HepG2 (cell line): ENCODE data around the gene SNF8. TPM values are rescaled to one million over a fixed set of nuclear protein-coding genes. Genes with fewer than 3 reads are reported as not detected.

ENCODE experiments used
- CHD4 ChIP-seq: fragments of 200-600 bp; sonication (generic); IDR thresholded peaks from 2 replicates; pipeline ENCODE4 v1.7.0; 2017; ENCODE audit warnings: mild to moderate bottlenecking, low read length, borderline replicate concordance
- DZIP1 ChIP-seq: sonication (generic); formaldehyde crosslinking; IDR thresholded peaks from 2 replicates; pipeline ENCODE4 v1.5.0; 2020; ENCODE audit warnings: mild to moderate bottlenecking, missing genetic modification reagents
- ELF1 ChIP-seq: sonication (generic); formaldehyde crosslinking; IDR thresholded peaks from 2 replicates; pipeline ENCODE4 v1.4.0; 2020; ENCODE audit warnings: missing genetic modification reagents
- KLF15 ChIP-seq: sonication (generic); formaldehyde crosslinking; IDR thresholded peaks from 2 replicates; pipeline ENCODE4 v1.8.1; 2023; ENCODE audit warnings: borderline replicate concordance, mild to moderate bottlenecking, inconsistent platforms, missing genetic modification reagents, mixed read lengths
- MAFK ChIP-seq, 2 experiments: IDR thresholded peaks in 1 of 2; conservative IDR thresholded peaks in 1 of 2; 2 replicates each; pipeline ENCODE4 v1.6.1; 2011; ENCODE audit warnings: improper control_type of control experiment in 2 of 2, low read length in 2 of 2
- NR2C2 ChIP-seq: sonication (generic); formaldehyde crosslinking; IDR thresholded peaks from 2 replicates; pipeline ENCODE4 v1.4.0; 2020; ENCODE audit warnings: missing genetic modification reagents, mild to moderate bottlenecking, moderate library complexity, borderline replicate concordance
- POLR2AphosphoS2 ChIP-seq: IDR thresholded peaks from 2 replicates; pipeline ENCODE4 v1.6.1; 2011; ENCODE audit warnings: low read depth, low read length, improper control_type of control experiment
- RELA ChIP-seq: sonication (generic); formaldehyde crosslinking; IDR thresholded peaks from 2 replicates; pipeline ENCODE4 v1.4.0; 2020; ENCODE audit warnings: missing genetic modification reagents
- REPIN1 ChIP-seq: sonication (generic); formaldehyde crosslinking; IDR thresholded peaks from 2 replicates; pipeline ENCODE4 v1.8.0; 2022; ENCODE audit warnings: missing genetic modification reagents, low read depth, mild to moderate bottlenecking, borderline replicate concordance
- RXRA ChIP-seq: sonication (generic); formaldehyde crosslinking; IDR thresholded peaks from 2 replicates; pipeline ENCODE4 v1.5.1; 2020; ENCODE audit warnings: missing genetic modification reagents
- SMAD9 ChIP-seq: sonication (generic); formaldehyde crosslinking; IDR thresholded peaks from 2 replicates; pipeline ENCODE4 v1.5.1; 2020; ENCODE audit warnings: mild to moderate bottlenecking, missing genetic modification reagents
- SNRNP70 ChIP-seq: fragments of 200-400 bp; formaldehyde crosslinking; IDR thresholded peaks from 2 replicates; pipeline ENCODE4 v1.6.1; 2017; ENCODE audit warnings: mild to moderate bottlenecking, low read depth, low read length, moderate library complexity
- SP2 ChIP-seq: sonication (generic); formaldehyde crosslinking; IDR thresholded peaks from 2 replicates; pipeline ENCODE4 v1.5.1; 2020; ENCODE audit warnings: mild to moderate bottlenecking, missing genetic modification reagents
- TBL1XR1 ChIP-seq: fragments of 150-350 bp; IDR thresholded peaks from 2 replicates; pipeline ENCODE4 v1.6.1; 2014; ENCODE audit warnings: borderline replicate concordance, low read length; ENCODE audit not compliant: partially characterized antibody
- TFE3 ChIP-seq: IDR thresholded peaks from 2 replicates; pipeline ENCODE4 v1.6.1; 2016
- ZFP82 ChIP-seq: sonication (generic); formaldehyde crosslinking; IDR thresholded peaks from 2 replicates; pipeline ENCODE4 v1.5.1; 2020; ENCODE audit warnings: mild to moderate bottlenecking, missing genetic modification reagents, borderline replicate concordance
- ZKSCAN8 ChIP-seq: IDR thresholded peaks from 2 replicates; pipeline ENCODE4 v1.6.1; 2016; ENCODE audit warnings: borderline replicate concordance, missing genetic modification reagents, missing compliant biosample characterization
- ZNF121 ChIP-seq: sonication (generic); formaldehyde crosslinking; IDR thresholded peaks from 2 replicates; pipeline ENCODE4 v1.5.0; 2020; ENCODE audit warnings: mild to moderate bottlenecking, missing genetic modification reagents
- ZNF335 ChIP-seq: sonication (generic); formaldehyde crosslinking; IDR thresholded peaks from 2 replicates; pipeline ENCODE4 v1.4.0; 2020; ENCODE audit warnings: missing genetic modification reagents
- ZNF430 ChIP-seq: sonication (generic); formaldehyde crosslinking; IDR thresholded peaks from 2 replicates; pipeline ENCODE4 v1.9.0; 2021; ENCODE audit warnings: mild to moderate bottlenecking, missing genetic modification reagents
- ZNF501 ChIP-seq: sonication (generic); formaldehyde crosslinking; IDR thresholded peaks from 2 replicates; pipeline ENCODE4 v1.5.1; 2020; ENCODE audit warnings: mild to moderate bottlenecking, moderate library complexity, missing genetic modification reagents
- ZNF556 ChIP-seq: sonication (generic); formaldehyde crosslinking; IDR thresholded peaks from 2 replicates; pipeline ENCODE4 v1.4.0; 2020; ENCODE audit warnings: mild to moderate bottlenecking, missing genetic modification reagents, borderline replicate concordance
- polyA plus RNA-seq, 8 experiments: library from polyadenylated mRNA; depleted of rRNA in 3 of 8; stranded (reverse) in 7 of 8; unstranded in 1 of 8; fragments of >200 nt; fragmentation: Illumina TruSeq in 4 of 8; extraction: Trizol in 4 of 8; gene quantifications; 2 replicates each; pipeline versions ENCODE4 v1.2.1 to v1.2.3, GENCODE V29; 2011 to 2016; ENCODE audit warnings: low read depth in 4 of 8, missing spikeins in 1 of 8, mixed read lengths in 1 of 8; ENCODE audit not compliant: insufficient read depth in 1 of 8
- total RNA-seq, 5 experiments: library from RNA; depleted of rRNA; stranded (reverse); fragments of >200 nt; fragmentation: Illumina TruSeq; extraction: Trizol; gene quantifications; 2 replicates each; pipeline ENCODE4 v1.2.3, GENCODE V29; 2016; ENCODE audit warnings: low read depth in 1 of 5
- TF ChIP-seq, protein P1 (sequence below): sonication (generic); formaldehyde crosslinking; IDR thresholded peaks from 2 replicates; pipeline ENCODE4 v1.8.0; 2023; ENCODE audit warnings: mild to moderate bottlenecking, missing genetic modification reagents
- TF ChIP-seq, protein P2 (sequence below): sonication (generic); formaldehyde crosslinking; IDR thresholded peaks from 2 replicates; pipeline ENCODE4 v1.8.1; 2023; ENCODE audit warnings: mild to moderate bottlenecking, missing genetic modification reagents

SNF8 gene
- total and polyA plus RNA-seq, 2 of the 13 experiments (the other 11 are each of a cell fraction or from before 2014, with no cell fraction given) = 114 to 153 TPM

DNA sequence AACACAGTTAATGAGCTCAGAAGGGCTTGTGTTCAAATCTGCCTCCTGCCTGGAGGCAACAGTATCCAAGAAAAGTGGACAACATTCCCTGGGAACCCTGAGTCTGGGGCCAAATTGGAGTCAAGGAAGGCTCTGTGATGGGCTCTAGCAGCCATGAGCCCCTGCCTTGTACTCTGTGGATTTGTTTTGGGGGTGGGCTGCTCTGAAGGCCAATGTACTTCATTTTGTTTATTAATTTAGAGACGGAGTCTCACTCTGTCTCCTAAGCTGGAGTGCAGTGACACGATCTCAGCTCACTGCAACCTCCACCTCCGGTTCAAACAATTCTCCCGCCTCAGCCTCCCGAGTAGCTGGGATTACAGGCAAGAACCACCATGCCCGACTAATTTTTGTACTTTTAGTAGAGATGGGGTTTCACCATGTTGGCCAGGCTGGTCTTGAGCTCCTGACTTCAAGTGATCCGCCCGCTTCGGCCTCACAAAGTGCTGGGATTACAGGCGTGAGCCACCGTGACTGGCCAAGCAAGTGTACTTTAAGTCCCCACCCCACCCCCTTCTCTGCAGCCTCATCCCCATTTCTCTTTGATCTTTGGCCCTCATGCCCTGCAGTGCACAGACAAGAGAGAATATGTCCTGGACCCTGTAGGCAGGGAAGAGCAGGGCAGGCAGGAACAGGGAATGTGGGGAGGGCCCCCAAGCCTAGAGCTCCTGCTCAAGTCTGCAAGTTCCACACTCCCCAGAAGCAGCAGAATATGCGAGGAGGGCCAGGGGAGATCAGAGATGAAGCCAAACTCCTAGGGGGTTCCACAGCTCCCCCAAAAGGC is 26.4 kb upstream of the SNF8 start (continued):
- no peak for TF ChIP-seq ZNF430
- peak; percentile 25 for TF ChIP-seq ELF1 (CRISPR knock-in tag)
- TF ChIP-seq KLF15 (CRISPR knock-in tag) = no peak
- TF ChIP-seq ZKSCAN8 (CRISPR knock-in tag) = peak; percentile 40; the same call in 1 of the 2 replicates
- no peak for TF ChIP-seq DZIP1
- TF ChIP-seq REPIN1 = peak; percentile 76
- TF ChIP-seq CHD4 = peak; percentile 78; the same call in 1 of the 2 replicates
- no peak for TF ChIP-seq SMAD9 (CRISPR knock-in tag)
- TF ChIP-seq RXRA (CRISPR knock-in tag) = peak; percentile 87
- TF ChIP-seq ZNF335 = peak; percentile 74; the same call in 1 of the 2 replicates
- peak; percentile 81; the same call in 1 of the 2 replicates for TF ChIP-seq ZNF121 (CRISPR knock-in tag)
- peak; percentile 62; the same call in 1 of the 2 replicates for TF ChIP-seq TFE3
- peak; percentile 64 for TF ChIP-seq ZNF501 (CRISPR knock-in tag)
- TF ChIP-seq MAFK (conservative IDR thresholded peaks at IDR 0.05 in 1 of 2, IDR thresholded peaks at IDR 0.05 in 1 of 2; ENCODE audit: low read length in 2 of 2) = no peak
- peak; percentile 54; the same call in 1 of the 2 replicates for TF ChIP-seq RELA (CRISPR knock-in tag)
- TF ChIP-seq POLR2AphosphoS2 = no peak
- no peak for TF ChIP-seq ZFP82
- no peak for TF ChIP-seq NR2C2 (CRISPR knock-in tag)
- TF ChIP-seq TBL1XR1 = peak; percentile 31
- TF ChIP-seq, protein P1, sequence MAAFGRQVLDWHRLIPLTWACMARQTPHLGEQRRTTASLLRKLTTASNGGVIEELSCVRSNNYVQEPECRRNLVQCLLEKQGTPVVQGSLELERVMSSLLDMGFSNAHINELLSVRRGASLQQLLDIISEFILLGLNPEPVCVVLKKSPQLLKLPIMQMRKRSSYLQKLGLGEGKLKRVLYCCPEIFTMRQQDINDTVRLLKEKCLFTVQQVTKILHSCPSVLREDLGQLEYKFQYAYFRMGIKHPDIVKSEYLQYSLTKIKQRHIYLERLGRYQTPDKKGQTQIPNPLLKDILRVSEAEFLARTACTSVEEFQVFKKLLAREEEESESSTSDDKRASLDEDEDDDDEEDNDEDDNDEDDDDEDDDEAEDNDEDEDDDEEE (CRISPR knock-in tag) = no peak
- TF ChIP-seq SP2 (CRISPR knock-in tag) = no peak
- no peak; the same call in 1 of the 2 replicates for TF ChIP-seq ZNF556 (CRISPR knock-in tag)
- TF ChIP-seq, protein P2, sequence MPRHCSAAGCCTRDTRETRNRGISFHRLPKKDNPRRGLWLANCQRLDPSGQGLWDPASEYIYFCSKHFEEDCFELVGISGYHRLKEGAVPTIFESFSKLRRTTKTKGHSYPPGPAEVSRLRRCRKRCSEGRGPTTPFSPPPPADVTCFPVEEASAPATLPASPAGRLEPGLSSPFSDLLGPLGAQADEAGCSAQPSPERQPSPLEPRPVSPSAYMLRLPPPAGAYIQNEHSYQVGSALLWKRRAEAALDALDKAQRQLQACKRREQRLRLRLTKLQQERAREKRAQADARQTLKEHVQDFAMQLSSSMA (CRISPR knock-in tag) = peak; percentile 29; the same call in 1 of the 2 replicates
- no peak for TF ChIP-seq SNRNP70
